Right renal cortex interstitium (tissue), 3 donors: ENCODE measurements around the gene ALX1. TPM values are rescaled to one million over a fixed set of nuclear protein-coding genes. Genes with fewer than 3 reads are reported as not detected.
A peak's percentile ranks its signal among the peaks of the same experiment; 100 is the strongest.
"Not testable (repeated sequence)": the region's sequence is repeated elsewhere in the genome, so short reads cannot be mapped to it uniquely, and the experiment has no call there.

Experiments
- DNase-seq, 3 donors: peaks; one replicate each; pipeline ENCODE4 v3.0.0-alpha.2; 2013; ENCODE audit warnings: low read depth in 3 of 3, low spot score in 2 of 3
- polyA plus RNA-seq, 3 donors: library from polyadenylated mRNA; unstranded; fragments of 120-200 nt; gene quantifications; one replicate each; pipeline ENCODE4 v1.2.1, GENCODE V29; 2013; ENCODE audit not compliant: insufficient read length in 3 of 3

Gene ALX1
- polyA plus RNA-seq, 3 donors, result 33.4 to 53.7 (median 35.3) TPM

DNA sequence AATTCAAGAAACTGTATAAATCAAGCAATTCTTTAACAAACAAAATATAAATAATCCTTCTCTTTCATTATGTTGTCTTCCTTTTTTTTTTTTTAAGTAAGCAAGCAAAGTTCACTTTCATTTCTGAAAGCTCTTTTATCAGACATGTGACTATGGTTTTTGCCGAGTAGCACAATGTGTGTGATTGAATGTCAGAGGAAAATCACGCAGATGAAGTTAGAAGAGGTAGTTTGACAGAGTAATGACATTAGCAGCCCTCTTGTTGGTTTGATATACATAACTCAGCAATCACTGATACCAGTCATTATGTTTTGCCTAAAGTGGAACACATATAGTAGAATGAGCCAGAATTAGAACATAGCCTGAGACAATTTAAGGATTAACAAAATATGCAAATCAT is 19.0 kb downstream of the ALX1 start:
- DNase-seq, result no peak

DNA sequence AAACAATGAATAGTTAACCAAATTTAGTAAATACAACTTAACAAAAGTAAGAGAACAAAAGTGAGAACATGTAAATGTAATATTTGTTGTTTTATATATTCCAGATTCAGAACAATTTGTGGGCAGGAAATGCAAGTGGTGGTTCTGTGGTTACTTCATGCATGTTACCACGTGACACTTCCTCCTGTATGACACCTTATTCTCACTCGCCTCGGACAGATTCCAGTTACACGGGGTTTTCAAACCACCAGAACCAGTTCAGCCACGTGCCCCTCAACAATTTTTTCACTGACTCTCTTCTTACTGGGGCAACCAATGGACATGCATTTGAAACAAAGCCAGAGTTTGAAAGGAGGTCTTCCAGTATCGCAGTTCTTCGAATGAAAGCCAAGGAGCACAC is 21.0 kb downstream of the ALX1 start:
- DNase-seq, result no peak

DNA sequence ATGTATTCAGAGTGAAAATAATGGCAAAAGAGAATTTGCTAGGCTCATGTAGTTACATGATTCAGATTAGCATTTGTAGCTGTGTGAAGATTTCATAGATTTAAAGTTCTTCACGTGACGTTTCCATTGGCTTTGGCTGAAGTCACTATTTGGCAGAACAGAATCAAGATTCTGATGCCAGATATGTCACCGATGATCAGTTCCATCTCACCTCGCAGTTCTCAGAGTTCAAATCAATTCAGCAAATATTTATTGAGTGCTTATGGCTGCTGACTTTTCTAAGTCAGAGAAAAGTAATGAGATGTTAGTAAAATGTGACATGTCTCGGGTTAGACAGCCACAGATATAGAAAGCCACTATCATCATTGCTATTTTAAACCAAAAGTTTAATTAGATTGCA is 28.4 kb downstream of the ALX1 start:
- no peak for DNase-seq

DNA sequence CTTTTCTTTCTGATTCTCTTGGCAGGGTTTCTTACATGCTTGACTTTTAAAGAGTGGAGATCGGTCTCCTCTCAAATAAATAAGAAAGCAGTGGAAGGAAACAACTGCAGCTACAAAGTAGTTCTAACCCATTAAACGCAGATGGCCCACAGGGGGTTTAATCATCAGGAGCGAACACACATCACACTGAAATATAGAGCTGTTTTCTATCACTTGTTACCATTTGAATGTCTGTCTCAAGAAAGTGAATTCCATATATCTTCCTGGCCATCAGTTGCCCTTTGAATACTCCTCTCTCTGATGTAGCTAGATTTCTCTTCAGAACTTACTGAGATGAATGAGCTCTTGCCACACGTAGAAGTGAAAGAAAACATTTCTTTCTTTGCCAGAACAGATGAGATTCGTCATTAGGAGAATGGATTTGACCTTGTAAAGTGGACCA is 29.1 kb downstream of the ALX1 start:
- peak in 2 of 3 donors; percentile 55 to 64 for DNase-seq

DNA sequence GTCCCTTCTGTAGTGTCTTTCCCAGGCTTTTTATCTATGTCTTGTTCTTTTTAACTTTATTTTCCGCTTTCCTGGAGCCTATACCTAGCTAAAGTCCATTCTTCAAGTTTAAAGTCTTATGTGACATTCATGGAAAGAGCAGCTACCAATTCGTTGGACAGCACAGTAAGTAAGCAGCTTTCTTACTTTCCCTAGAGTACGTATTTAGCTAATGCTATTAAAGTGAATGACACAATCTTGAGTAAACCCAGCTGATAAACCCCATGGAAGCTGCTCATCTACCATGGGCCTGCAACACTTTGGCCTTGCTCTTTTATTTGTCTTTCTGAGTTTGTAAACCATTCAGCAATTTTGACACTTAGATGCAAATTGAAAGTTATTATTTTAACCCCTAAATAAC is 30.0 kb downstream of the ALX1 start:
- no peak for DNase-seq

DNA sequence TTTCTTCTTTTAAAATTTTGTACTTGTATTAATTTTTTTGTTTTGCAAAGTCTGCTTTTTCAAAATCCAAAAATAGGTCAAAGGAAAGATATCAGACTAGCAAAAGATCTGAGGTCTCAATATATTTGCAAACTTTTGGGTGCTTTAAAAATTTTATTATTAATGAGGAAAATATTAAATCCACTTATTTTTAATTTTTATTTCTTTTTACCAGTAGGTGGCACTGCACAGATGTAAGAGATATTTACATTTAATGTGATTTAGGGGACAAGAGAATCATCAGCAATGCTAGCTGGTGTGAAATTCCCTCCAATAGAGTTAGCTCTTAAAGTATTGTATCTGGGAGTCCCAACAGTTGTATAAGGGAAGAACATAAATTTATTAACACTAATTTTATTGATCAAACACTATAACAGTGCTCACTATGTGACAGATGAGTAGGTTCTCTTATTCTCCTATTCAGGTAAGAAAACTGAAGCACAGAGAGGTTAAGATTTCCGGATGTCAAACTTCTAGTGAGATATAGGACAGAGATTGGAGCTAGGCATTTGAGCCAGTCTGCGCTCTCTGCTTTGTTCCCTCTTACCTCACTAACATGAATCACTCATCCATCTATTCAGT is 30.5 kb downstream of the ALX1 start:
- no peak for DNase-seq

DNA sequence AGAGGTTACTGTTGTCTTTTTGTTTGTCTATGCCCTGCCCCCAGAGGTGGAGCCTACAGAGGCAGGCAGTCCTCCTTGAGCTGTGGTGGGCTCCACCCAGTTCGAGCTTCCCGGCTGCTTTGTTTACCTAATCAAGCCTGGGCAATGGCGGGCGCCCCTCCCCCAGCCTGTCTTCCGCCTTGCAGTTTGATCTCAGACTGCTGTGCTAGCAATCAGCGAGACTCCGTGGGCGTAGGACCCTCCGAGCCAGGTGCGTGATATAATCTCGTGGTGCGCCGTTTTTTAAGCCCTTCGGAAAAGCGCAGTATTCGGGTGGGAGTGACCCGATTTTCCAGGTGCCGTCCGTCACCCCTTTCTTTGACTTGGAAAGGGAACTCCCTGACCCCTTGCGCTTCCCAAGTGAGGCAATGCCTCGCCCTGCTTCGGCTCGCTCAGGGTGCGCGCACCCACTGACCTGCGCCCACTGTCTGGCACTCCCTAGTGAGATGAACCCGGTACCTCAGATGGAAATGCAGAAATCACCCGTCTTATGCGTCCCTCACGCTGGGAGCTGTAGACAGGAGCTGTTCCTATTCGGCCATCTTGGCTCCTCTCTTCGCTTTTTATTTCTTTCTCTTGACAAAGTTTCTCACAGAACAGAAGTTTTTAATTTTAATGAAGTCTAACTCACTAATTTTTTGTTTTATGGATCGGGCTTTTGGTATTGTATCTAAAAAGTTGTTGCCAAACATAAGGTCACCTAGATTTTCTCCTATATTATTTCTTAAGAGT is 38.0 kb downstream of the ALX1 start:
- not testable (repeated sequence) for DNase-seq

DNA sequence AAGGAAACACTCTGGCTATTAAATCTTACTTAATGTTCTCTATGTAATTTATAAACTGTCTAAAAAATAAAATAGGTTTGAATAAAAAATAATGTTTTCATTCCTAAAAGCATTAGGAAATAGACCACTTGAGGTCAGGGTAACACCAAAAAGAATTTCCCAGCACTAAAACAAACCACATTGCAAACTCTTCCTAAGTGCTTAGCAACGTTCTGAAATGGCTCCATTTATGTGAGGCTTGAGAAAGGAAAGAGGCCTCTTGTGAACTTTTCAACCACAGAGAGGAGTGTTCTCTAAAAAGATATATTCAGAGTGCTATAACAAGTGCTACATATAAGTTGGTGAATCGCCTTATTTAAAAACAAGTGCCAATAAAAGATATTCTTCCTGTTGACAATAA is 42.7 kb downstream of the ALX1 start:
- DNase-seq, result no peak

DNA sequence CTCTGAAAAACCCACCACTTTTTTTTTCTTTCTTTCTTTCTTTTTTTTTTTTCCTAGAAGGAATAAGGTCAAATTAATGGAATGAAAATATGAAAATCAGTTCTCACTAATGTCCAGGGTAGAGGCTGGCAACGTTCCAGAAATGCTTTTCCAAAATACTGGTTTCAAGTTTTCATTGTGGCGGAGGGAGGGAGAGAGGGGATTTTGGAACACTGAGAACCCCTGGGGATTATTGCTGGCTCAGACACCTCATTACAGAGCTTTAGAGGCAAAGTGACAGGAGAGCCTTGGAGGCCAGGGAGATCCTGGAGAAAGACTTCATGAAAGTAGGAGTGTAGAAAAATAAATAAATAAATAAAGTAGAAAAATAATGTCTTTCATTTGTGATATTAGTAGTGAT is 45.4 kb downstream of the ALX1 start:
- DNase-seq, result no peak

DNA sequence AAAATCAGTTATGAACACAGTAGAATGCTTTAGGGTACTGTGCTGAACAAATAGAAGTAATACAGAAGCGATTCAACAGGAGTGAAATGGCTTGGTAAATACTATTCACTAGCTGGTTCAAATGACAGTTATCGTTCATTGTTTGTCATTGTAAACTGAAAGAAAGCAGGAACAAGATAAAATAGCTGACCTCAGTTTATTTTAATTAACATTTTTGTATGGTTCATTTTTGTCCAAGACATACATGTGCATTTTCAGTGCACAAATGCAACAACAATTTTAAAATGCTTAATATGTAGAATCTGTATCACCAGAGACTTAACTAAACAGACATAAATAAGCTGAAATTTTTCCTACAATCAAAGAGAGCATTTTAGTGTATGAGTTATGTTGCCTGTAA is 49.9 kb downstream of the ALX1 start:
- no peak for DNase-seq

DNA sequence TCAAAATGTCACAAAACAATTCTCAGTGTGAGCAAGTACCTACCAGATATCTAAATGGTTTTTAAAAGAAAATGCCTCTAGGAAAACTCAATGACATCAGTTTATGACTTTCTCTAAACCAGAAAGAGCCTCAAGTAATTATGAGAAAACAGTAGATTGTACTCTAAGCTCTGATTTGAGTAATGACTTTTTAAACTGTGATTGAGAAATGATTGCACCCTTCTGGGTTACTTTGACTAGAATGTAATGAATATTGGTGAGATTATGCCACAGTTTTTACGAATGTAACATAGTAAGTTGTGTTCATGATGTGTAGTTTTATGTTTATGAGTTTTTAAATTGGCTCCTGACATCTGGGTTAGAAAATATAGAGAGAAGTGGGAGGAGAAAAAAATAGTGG is 68.8 kb downstream of the ALX1 start:
- DNase-seq, result no peak

DNA sequence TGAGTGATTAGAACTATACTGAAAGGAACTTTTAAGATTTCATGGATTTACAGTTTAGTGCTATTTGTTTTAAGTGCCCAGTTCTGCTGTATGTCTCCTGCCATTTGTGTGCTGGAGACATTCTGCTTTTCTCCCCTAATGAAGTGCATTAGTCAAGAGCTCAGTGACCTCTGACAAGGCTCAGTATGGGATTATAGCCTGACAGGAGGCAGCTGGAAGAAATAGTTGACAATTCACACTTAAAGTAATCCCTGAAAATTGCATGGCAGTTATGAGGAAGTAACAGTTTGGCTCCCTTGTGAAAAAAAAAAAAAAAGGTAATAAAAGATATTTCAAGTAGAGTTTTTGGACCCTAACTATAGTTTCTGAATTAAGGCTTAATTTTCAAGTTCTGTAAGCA is 70.3 kb downstream of the ALX1 start:
- no peak for DNase-seq

Other genes starting within 250 kb of the ALX1 start
- 1 to 10 TPM in 1 of 3 donors, under 1 TPM in 2; 0.59 to 1.0 (median 0.78) TPM for gene TSPAN19, start 243.9 kb upstream of the ALX1 start, polyA plus RNA-seq
- gene LRRIQ1, start 243.9 kb upstream of the ALX1 start, polyA plus RNA-seq, result 10 to 100 TPM; 37.3 to 48.9 (median 38.7) TPM